ENCODE results near the gene C16orf74. TPM values are rescaled to one million over a fixed set of nuclear protein-coding genes. Genes with fewer than 3 reads are reported as not detected.

C16orf74 gene
- total and polyA plus RNA-seq, 2 of the 13 experiments (the other 11 are each of a cell fraction or from before 2014, with no cell fraction given) = 0.13 to 0.29 TPM

GRCh38 chr16:85676466-85676865 is 74.4 kb downstream of the C16orf74 start:
- BruUV-seq (replicated peaks) = no TSS peak
- DNase-seq (ENCODE audit: low spot score) (no peak), FAIRE-seq (no peak), ATAC-seq (no peak)
- H3K4me3 ChIP-seq (replicated peaks in 1 of 3; ENCODE audit: insufficient read depth in 1 of 3, low read depth in 2 of 3, low read length in 3 of 3) = no peak overlapping the region
- H3K4me1 ChIP-seq (ENCODE audit: insufficient read depth, low read length) = no peaks in the 10 kb centered on the region
- intact Hi-C loops (cut with micrococcal nuclease; ENCODE audit: unreplicated experiment) (no loop called here), in situ Hi-C loops (cut with HindIII; ENCODE audit: extremely low pct_ligation_motif_present, low pct_unique_long_range_greater_than_20kb) (no loop called here)
- CTCF ChIA-PET (ENCODE audit: low intra/inter-chr PET ratio, low total read pairs) = interaction anchor here (2.4 kb wide), 1 partner anchor 42 kb away, joined by 18 read pairs; no protein-coding TSS in a partner anchor
- no peak overlapping the region for H3K27ac ChIP-seq (ENCODE audit: extremely low read length, insufficient read depth, low read length)
- H3K79me2 ChIP-seq (ENCODE audit: insufficient read depth, low read length) = no peaks in the 10 kb centered on the region
- H3K36me3 ChIP-seq (replicated peaks in 1 of 2; ENCODE audit: control insufficient read depth in 1 of 2, insufficient read depth in 2 of 2, low read length in 2 of 2) = peaks cover 34 to 92% of the 10 kb centered on the region in 2 experiments
- POLR2A ChIA-PET = no interaction called here
- no peak overlapping the region for H3K9ac ChIP-seq (ENCODE audit: insufficient read depth, low read depth, low read length)
- no peaks in the 10 kb centered on the region; the same call in 1 of the 2 replicates for H4K20me1 ChIP-seq (ENCODE audit: insufficient read depth, low read length)
- TF ChIP-seq, protein P1, sequence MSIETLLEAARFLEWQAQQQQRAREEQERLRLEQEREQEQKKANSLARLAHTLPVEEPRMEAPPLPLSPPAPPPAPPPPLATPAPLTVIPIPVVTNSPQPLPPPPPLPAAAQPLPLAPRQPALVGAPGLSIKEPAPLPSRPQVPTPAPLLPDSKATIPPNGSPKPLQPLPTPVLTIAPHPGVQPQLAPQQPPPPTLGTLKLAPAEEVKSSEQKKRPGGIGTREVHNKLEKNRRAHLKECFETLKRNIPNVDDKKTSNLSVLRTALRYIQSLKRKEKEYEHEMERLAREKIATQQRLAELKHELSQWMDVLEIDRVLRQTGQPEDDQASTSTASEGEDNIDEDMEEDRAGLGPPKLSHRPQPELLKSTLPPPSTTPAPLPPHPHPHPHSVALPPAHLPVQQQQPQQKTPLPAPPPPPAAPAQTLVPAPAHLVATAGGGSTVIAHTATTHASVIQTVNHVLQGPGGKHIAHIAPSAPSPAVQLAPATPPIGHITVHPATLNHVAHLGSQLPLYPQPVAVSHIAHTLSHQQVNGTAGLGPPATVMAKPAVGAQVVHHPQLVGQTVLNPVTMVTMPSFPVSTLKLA (IDR thresholded peaks at IDR 0.05) = no peak
- TF ChIP-seq, protein P2, sequence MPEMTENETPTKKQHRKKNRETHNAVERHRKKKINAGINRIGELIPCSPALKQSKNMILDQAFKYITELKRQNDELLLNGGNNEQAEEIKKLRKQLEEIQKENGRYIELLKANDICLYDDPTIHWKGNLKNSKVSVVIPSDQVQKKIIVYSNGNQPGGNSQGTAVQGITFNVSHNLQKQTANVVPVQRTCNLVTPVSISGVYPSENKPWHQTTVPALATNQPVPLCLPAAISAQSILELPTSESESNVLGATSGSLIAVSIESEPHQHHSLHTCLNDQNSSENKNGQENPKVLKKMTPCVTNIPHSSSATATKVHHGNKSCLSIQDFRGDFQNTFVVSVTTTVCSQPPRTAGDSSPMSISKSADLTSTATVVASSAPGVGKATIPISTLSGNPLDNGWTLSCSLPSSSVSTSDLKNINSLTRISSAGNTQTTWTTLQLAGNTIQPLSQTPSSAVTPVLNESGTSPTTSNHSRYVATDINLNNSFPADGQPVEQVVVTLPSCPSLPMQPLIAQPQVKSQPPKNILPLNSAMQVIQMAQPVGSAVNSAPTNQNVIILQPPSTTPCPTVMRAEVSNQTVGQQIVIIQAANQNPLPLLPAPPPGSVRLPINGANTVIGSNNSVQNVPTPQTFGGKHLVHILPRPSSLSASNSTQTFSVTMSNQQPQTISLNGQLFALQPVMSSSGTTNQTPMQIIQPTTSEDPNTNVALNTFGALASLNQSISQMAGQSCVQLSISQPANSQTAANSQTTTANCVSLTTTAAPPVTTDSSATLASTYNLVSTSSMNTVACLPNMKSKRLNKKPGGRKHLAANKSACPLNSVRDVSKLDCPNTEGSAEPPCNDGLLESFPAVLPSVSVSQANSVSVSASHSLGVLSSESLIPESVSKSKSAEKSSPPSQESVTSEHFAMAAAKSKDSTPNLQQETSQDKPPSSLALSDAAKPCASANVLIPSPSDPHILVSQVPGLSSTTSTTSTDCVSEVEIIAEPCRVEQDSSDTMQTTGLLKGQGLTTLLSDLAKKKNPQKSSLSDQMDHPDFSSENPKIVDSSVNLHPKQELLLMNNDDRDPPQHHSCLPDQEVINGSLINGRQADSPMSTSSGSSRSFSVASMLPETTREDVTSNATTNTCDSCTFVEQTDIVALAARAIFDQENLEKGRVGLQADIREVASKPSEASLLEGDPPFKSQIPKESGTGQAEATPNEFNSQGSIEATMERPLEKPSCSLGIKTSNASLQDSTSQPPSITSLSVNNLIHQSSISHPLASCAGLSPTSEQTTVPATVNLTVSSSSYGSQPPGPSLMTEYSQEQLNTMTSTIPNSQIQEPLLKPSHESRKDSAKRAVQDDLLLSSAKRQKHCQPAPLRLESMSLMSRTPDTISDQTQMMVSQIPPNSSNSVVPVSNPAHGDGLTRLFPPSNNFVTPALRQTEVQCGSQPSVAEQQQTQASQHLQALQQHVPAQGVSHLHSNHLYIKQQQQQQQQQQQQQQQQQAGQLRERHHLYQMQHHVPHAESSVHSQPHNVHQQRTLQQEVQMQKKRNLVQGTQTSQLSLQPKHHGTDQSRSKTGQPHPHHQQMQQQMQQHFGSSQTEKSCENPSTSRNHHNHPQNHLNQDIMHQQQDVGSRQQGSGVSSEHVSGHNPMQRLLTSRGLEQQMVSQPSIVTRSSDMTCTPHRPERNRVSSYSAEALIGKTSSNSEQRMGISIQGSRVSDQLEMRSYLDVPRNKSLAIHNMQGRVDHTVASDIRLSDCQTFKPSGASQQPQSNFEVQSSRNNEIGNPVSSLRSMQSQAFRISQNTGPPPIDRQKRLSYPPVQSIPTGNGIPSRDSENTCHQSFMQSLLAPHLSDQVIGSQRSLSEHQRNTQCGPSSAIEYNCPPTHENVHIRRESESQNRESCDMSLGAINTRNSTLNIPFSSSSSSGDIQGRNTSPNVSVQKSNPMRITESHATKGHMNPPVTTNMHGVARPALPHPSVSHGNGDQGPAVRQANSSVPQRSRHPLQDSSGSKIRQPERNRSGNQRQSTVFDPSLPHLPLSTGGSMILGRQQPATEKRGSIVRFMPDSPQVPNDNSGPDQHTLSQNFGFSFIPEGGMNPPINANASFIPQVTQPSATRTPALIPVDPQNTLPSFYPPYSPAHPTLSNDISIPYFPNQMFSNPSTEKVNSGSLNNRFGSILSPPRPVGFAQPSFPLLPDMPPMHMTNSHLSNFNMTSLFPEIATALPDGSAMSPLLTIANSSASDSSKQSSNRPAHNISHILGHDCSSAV (CRISPR knock-in tag; IDR thresholded peaks at IDR 0.05; ENCODE audit: borderline replicate concordance) = no peak
- peak; percentile 92 for TF ChIP-seq RBM22 (optimal IDR thresholded peaks at IDR 0.05; ENCODE audit: low read length)
- WGBS (ENCODE audit: low lambda C conversion rate) = 97% methylated on average over 7 of the region's 7 CpGs
- H3K4me2 ChIP-seq (ENCODE audit: low read depth, low read length) = no peak overlapping the region
- H3K27me3 ChIP-seq (ENCODE audit: control insufficient read depth in 1 of 2, insufficient read depth in 2 of 2, low read length in 2 of 2) = no peaks in the 10 kb centered on the region
- H3K9me3 ChIP-seq (ENCODE audit: low read length) = no peaks in the 10 kb centered on the region
- no peak overlapping the region for H2AFZ ChIP-seq (ENCODE audit: low read length)
